KMS-11 (cell line): ENCODE results near the gene PARP12.

Experiments used
- H2AFZ ChIP-seq: fragments of 200-600 bp; sonication (generic); 2 replicates; pipeline ENCODE4 v1.6.1; 2016; ENCODE audit warnings: antibody characterized with exemption, mixed run types, low read depth
- H3K27ac ChIP-seq: fragments of 200-600 bp; sonication (generic); 2 replicates; pipeline ENCODE4 v1.6.1; 2016; ENCODE audit warnings: mild to moderate bottlenecking, mixed run types
- H3K27me3 ChIP-seq: fragments of 200-600 bp; sonication (generic); 2 replicates; pipeline ENCODE4 v1.6.1; 2017; ENCODE audit warnings: mild to moderate bottlenecking, low read depth, mixed run types, moderate library complexity; ENCODE audit not compliant: insufficient read depth
- H3K36me3 ChIP-seq: fragments of 200-600 bp; sonication (generic); 2 replicates; pipeline ENCODE4 v1.6.1; 2017; ENCODE audit warnings: mild to moderate bottlenecking, mixed run types; ENCODE audit not compliant: insufficient read depth
- H3K4me1 ChIP-seq: fragments of 200-600 bp; sonication (generic); 2 replicates; pipeline ENCODE4 v1.6.1; 2016; ENCODE audit warnings: mild to moderate bottlenecking, low read depth, mixed run types; ENCODE audit not compliant: poor library complexity, severe bottlenecking
- H3K4me2 ChIP-seq: fragments of 200-600 bp; sonication (generic); 2 replicates; pipeline ENCODE4 v1.7.0; 2016; ENCODE audit warnings: mild to moderate bottlenecking, mixed run types
- H3K4me3 ChIP-seq: fragments of 200-600 bp; sonication (generic); IDR thresholded peaks from 2 replicates; pipeline ENCODE4 v1.6.1; 2017; ENCODE audit warnings: low read depth, low read length, mixed read lengths; ENCODE audit not compliant: insufficient read depth
- H3K79me2 ChIP-seq: fragments of 200-600 bp; sonication (generic); 2 replicates; pipeline ENCODE4 v1.6.1; 2016; ENCODE audit warnings: low read depth, mixed run types; ENCODE audit not compliant: insufficient read depth
- H3K9ac ChIP-seq: fragments of 200-600 bp; sonication (generic); 2 replicates; pipeline ENCODE4 v1.6.1; 2016; ENCODE audit warnings: mild to moderate bottlenecking, mixed run types
- H4K20me1 ChIP-seq: fragments of 200-600 bp; sonication (generic); 2 replicates; pipeline ENCODE4 v1.6.1; 2016; ENCODE audit warnings: mild to moderate bottlenecking, mixed run types; ENCODE audit not compliant: insufficient read depth
- TF ChIP-seq, protein P1 (sequence below): fragments of 200-600 bp; sonication (generic); conservative IDR thresholded peaks from 2 replicates; pipeline ENCODE4 v1.6.1; 2017; ENCODE audit warnings: low read depth, mild to moderate bottlenecking, antibody characterized with exemption, low read length, moderate library complexity, mixed read lengths

PARP12 gene

DNA sequence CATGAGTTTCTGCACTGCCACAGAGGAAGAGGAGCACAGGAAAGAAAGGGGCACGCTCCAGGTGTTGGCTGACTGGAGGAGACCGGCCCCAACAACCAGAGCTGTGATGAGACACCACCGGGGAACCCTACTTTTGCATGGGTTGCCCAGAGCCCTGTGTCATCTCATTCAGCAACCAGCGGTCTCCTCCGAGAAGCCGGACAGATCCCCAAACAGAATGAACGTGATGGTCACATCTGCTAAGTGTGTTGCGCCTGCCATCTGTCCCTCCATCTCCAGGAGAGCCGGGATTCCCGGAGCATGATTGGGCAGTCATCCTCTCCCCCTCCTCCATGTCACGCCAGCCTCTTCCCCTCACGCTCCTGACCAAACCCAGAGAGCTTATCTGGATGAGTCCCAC lies 22.9 kb downstream of the PARP12 start:
- H3K36me3 ChIP-seq, result no peaks in the 10 kb centered on the region
- H3K27me3 ChIP-seq, result no peaks in the 10 kb centered on the region
- no peak overlapping the region for H3K9ac ChIP-seq
- TF ChIP-seq, protein P1, sequence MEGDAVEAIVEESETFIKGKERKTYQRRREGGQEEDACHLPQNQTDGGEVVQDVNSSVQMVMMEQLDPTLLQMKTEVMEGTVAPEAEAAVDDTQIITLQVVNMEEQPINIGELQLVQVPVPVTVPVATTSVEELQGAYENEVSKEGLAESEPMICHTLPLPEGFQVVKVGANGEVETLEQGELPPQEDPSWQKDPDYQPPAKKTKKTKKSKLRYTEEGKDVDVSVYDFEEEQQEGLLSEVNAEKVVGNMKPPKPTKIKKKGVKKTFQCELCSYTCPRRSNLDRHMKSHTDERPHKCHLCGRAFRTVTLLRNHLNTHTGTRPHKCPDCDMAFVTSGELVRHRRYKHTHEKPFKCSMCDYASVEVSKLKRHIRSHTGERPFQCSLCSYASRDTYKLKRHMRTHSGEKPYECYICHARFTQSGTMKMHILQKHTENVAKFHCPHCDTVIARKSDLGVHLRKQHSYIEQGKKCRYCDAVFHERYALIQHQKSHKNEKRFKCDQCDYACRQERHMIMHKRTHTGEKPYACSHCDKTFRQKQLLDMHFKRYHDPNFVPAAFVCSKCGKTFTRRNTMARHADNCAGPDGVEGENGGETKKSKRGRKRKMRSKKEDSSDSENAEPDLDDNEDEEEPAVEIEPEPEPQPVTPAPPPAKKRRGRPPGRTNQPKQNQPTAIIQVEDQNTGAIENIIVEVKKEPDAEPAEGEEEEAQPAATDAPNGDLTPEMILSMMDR, result no peak
- H3K79me2 ChIP-seq, result no peaks in the 10 kb centered on the region
- H2AFZ ChIP-seq, result no peak overlapping the region
- no peak overlapping the region for H3K27ac ChIP-seq
- H4K20me1 ChIP-seq, result 0 out of 2 replicates have a peak, but pooled peaks cover 4% of the 10 kb centered on the region
- no peak overlapping the region for H3K4me2 ChIP-seq
- H3K4me3 ChIP-seq, result no peak overlapping the region
- peaks cover 18% of the 10 kb centered on the region for H3K4me1 ChIP-seq

DNA sequence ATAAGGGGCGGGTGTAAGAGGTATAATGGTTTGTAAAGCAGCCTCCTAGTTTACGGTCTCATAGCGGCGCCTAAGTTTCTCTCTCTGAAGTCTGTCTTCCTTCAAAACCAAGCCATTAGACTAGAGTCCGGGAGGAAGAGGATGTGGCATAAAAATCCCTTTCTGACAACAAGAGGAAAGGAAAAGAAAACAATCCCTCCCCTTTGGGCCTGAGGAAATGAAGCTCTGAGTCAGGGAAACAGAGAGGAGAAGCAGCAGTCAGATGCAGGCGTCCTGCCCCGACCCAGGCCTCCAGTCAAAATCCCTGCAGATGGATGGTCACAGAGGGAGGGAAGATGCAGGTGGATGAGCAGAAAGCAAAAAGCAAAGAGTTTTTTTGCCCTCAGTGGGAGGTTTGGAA lies 23.7 kb downstream of the PARP12 start:
- Histone ChIP-seq H4K20me1 (0 out of 2 replicates have a peak, but pooled peaks cover 4% of the 10 kb centered on the region), H3K4me3 (no peak overlapping the region), H3K79me2 (no peaks in the 10 kb centered on the region), H2AFZ (no peak overlapping the region), H3K36me3 (no peaks in the 10 kb centered on the region), H3K4me2 (no peak overlapping the region), H3K9ac (no peak overlapping the region), H3K27me3 (no peaks in the 10 kb centered on the region), H3K27ac (no peak overlapping the region), H3K4me1 (peaks cover 18% of the 10 kb centered on the region)
- TF ChIP-seq, protein P1, result no peak

DNA sequence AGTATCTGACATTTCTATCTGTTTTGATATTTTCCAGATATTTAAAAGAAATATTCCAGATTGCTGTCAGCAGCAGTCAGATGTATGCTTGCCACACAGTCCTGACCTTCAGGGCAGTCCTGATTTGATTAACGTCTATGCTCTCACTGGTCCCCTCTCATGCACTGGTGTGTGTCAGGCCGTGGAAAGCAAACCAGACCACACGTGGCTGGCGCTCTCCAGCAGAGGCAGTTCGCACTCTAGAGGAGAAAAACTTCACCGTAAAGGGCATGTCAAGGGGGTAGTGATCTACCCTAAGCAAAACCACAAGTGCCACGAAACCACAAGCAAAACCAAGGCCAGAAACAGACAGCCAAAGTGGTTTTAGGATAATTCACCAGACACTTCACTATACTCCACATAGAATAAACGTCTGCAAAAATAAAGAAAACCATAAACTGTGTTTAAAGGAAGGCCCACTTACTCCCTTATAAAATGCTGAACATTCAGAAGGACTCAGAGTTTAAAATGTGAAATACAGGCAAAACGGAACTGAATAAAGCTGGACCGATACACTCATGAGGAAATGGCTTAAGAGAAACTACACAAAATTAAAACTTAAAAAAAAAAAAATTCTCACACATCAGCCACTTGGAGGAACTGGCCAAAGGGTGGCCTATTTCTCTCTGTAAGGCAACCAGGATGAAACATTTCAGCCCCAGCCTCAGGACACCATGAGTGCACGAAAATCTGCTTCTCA lies 26.4 kb downstream of the PARP12 start:
- Histone ChIP-seq H3K36me3 (no peaks in the 10 kb centered on the region), H2AFZ (no peak overlapping the region), H3K4me1 (peaks cover 18% of the 10 kb centered on the region), H3K9ac (no peak overlapping the region), H3K27me3 (no peaks in the 10 kb centered on the region), H3K79me2 (no peaks in the 10 kb centered on the region), H3K27ac (peak overlapping the region; percentile 0; the same call in 1 of the 2 replicates), H4K20me1 (0 out of 2 replicates have a peak, but pooled peaks cover 4% of the 10 kb centered on the region), H3K4me3 (no peak overlapping the region), H3K4me2 (peak overlapping the region; percentile 43)
- TF ChIP-seq, protein P1, result no peak

DNA sequence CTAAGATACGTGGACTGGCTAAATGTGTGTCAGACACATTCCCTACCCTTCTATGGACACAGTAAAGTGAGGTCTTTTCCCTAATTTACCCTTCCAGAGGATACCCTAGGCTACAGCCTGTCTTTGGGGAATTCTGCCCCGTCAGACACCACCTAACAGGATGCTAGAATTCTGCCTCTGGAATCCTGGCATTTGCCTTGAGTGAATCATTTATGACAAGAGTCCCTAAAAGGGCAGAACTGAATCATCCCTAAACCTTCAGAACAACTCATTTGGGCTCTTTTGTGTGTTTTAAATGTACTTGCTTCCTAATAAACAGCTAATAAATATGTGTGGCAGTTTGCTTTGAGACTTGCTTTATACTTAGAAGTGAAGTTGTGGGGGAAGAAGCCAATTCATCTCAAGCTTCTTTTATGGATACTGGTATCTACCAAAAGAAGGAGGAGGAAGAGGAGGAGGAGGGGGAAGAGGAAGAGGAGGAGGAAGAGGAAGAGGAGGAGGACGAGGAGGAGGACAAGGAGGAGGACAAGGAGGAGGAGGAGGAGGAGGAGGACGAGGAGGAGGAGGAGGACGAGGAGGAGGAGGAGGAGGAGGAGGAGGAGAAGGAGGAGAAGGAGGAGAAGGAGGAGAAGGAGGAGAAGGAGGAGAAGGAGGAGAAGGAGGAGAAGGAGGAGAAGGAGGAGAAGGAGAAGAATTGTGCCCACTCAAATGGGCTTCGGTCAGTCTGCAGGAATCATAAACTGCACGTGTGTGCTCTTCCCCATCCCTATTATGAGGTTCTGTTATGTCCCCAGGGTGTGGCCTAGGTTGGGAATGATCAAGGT lies 27.1 kb downstream of the PARP12 start:
- Histone ChIP-seq H3K4me2 (peak overlapping the region; percentile 43), H3K4me1 (peaks cover 18% of the 10 kb centered on the region), H2AFZ (no peak overlapping the region), H3K4me3 (no peak overlapping the region), H4K20me1 (0 out of 2 replicates have a peak, but pooled peaks cover 4% of the 10 kb centered on the region), H3K9ac (no peak overlapping the region), H3K36me3 (no peaks in the 10 kb centered on the region), H3K27me3 (no peaks in the 10 kb centered on the region), H3K27ac (no peak overlapping the region; the same call in 1 of the 2 replicates), H3K79me2 (no peaks in the 10 kb centered on the region)
- TF ChIP-seq, protein P1, result no peak
